Keratinocyte (primary cell): Measurements from ENCODE around the gene ZNRF4. TPM values are rescaled to one million over a fixed set of nuclear protein-coding genes. Genes with fewer than 3 reads are reported as not detected.
A peak's percentile ranks its signal among the peaks of the same experiment; 100 is the strongest.

Experiments used
- DNase-seq: peaks from one replicate; pipeline ENCODE4 v3.0.0-alpha.2; 2011; ENCODE audit warnings: low read depth, missing footprints, low spot score
- FAIRE-seq: peaks from 2 replicates; lab custom pipeline; 2011; peaks lifted over from hg19 to GRCh38; lab: Jason Lieb, UNC
- H2AFZ ChIP-seq: 2 replicates; pipeline ENCODE4 v1.6.0; 2012; ENCODE audit warnings: low read length, control low read depth, inconsistent platforms; ENCODE audit not compliant: control insufficient read depth
- H3K27ac ChIP-seq: 2 replicates; pipeline ENCODE4 v1.5.1; 2011; ENCODE audit warnings: low read length; ENCODE audit not compliant: control insufficient read depth, insufficient read depth
- H3K27me3 ChIP-seq: 3 replicates; pipeline ENCODE4 v1.6.0; 2011; ENCODE audit warnings: low read length; ENCODE audit not compliant: control insufficient read depth, insufficient read depth; ENCODE audit errors: extremely low read depth
- H3K36me3 ChIP-seq, 2 experiments: 2 replicates in 1 of 2; 3 replicates in 1 of 2; pipeline ENCODE4 v1.5.1; 2011; ENCODE audit warnings: low read length in 2 of 2, mild to moderate bottlenecking in 1 of 2; ENCODE audit not compliant: control insufficient read depth in 2 of 2, insufficient read depth in 2 of 2; ENCODE audit errors: extremely low read depth in 1 of 2
- H3K4me1 ChIP-seq: 3 replicates; pipeline ENCODE4 v1.5.1; 2011; ENCODE audit warnings: low read length; ENCODE audit not compliant: control insufficient read depth, insufficient read depth; ENCODE audit errors: extremely low read depth
- H3K4me2 ChIP-seq: 3 replicates; pipeline ENCODE4 v1.6.0; 2011; ENCODE audit warnings: low read depth, low read length; ENCODE audit not compliant: control insufficient read depth, insufficient read depth; ENCODE audit errors: extremely low read depth
- H3K4me3 ChIP-seq, 3 experiments: fragments of 200-600 bp in 1 of 3; sonication (generic) in 1 of 3; 2 replicates in 2 of 3; 3 replicates in 1 of 3; pipeline ENCODE4 v1.5.1; 2011 to 2016; ENCODE audit warnings: low read length in 3 of 3, mild to moderate bottlenecking in 3 of 3, control low read depth in 2 of 3, inconsistent platforms in 1 of 3, low read depth in 1 of 3, mixed read lengths in 1 of 3, mixed run types in 1 of 3, moderate library complexity in 1 of 3; ENCODE audit not compliant: control insufficient read depth in 2 of 3, insufficient read depth in 2 of 3; ENCODE audit errors: extremely low read depth in 1 of 3
- H3K79me2 ChIP-seq: 2 replicates; pipeline ENCODE4 v1.6.0; 2012; ENCODE audit warnings: low read length; ENCODE audit not compliant: control insufficient read depth, insufficient read depth
- H3K9ac ChIP-seq: 3 replicates; pipeline ENCODE4 v1.6.0; 2011; ENCODE audit warnings: low read length; ENCODE audit not compliant: control insufficient read depth, insufficient read depth; ENCODE audit errors: extremely low read depth
- H3K9me1 ChIP-seq: 3 replicates; pipeline ENCODE4 v1.6.0; 2011; ENCODE audit warnings: low read length; ENCODE audit not compliant: control insufficient read depth, insufficient read depth; ENCODE audit errors: extremely low read depth
- H3K9me3 ChIP-seq: 2 replicates; pipeline ENCODE4 v1.5.1; 2012; ENCODE audit warnings: low read depth, low read length; ENCODE audit not compliant: control insufficient read depth
- H4K20me1 ChIP-seq: 3 replicates; pipeline ENCODE4 v1.6.0; 2011; ENCODE audit warnings: low read length; ENCODE audit not compliant: control insufficient read depth, insufficient read depth; ENCODE audit errors: extremely low read depth
- CTCF ChIP-seq, 3 experiments: IDR thresholded peaks in 1 of 3; conservative IDR thresholded peaks in 1 of 3; optimal IDR thresholded peaks in 1 of 3; 2 replicates in 2 of 3; 3 replicates in 1 of 3; pipeline versions ENCODE3 to v1.5.1; 2011; ENCODE audit warnings: low read length in 3 of 3, mild to moderate bottlenecking in 3 of 3, moderate library complexity in 2 of 3, control low read depth in 1 of 3, inconsistent platforms in 1 of 3; ENCODE audit not compliant: insufficient read depth in 2 of 3; ENCODE audit errors: extremely low read depth in 1 of 3
- EZH2 ChIP-seq: IDR thresholded peaks from one replicate; pipeline ENCODE4 v1.6.1; 2012; ENCODE audit warnings: inconsistent platforms, mild to moderate bottlenecking, low read length, moderate library complexity
- dilution Hi-C: fragments of 300-500 bp; cut with MboI; formaldehyde crosslinking; loops from one replicate; pipeline ENCODE4 v1.7.0; 2020; ENCODE audit warnings: low sequenced_read_pairs; ENCODE audit not compliant: extremely low pct_ligation_motif_present
- polyA plus RNA-seq, 5 experiments: library from polyadenylated mRNA; depleted of rRNA in 3 of 5; stranded (reverse) in 3 of 5; stranded (forward) in 1 of 5; unstranded in 1 of 5; fragments of >200 nt; gene quantifications; 1 replicate in 1 of 5; 2 replicates in 3 of 5; 3 replicates in 1 of 5; pipeline versions ENCODE4 v1.2.1 to v1.2.3, GENCODE V29; 2011 to 2012; ENCODE audit warnings: missing spikeins in 2 of 5, low read depth in 1 of 5, low replicate concordance in 1 of 5

The ZNRF4 gene
- polyA plus RNA-seq, 1 donor (not counting 4 experiments of a cell fraction or from before 2014, with no cell fraction given): not detected

- no peaks in the 10 kb centered on the region for H3K9me3 ChIP-seq
- no peak overlapping the region for H3K4me3 ChIP-seq
- TF ChIP-seq CTCF (optimal IDR thresholded peaks at IDR 0.05 in 1 of 3, IDR thresholded peaks at IDR 0.05 in 1 of 3, conservative IDR thresholded peaks at IDR 0.05 in 1 of 3; ENCODE audit: extremely low read depth in 1 of 3, insufficient read depth in 2 of 3, low read length in 3 of 3) (no peak), EZH2 (no peak)
- H3K4me1 ChIP-seq: peaks cover 25% of the 10 kb centered on the region
- no peaks in the 10 kb centered on the region for H3K9me1 ChIP-seq
- FAIRE-seq (no peak), DNase-seq (no peak)
- H3K27ac ChIP-seq: no peak overlapping the region
- H4K20me1 ChIP-seq: peaks cover 2% of the 10 kb centered on the region
- dilution Hi-C loops: no loop called here
- no peak overlapping the region for H3K4me2 ChIP-seq
- H3K79me2 ChIP-seq: no peaks in the 10 kb centered on the region
- H3K27me3 ChIP-seq: peaks cover 20% of the 10 kb centered on the region
- no peak overlapping the region for H3K9ac ChIP-seq
- no peak overlapping the region for H2AFZ ChIP-seq
- no peaks in the 10 kb centered on the region for H3K36me3 ChIP-seq
Observed at GRCh38 chr19:5473646-5474045, 18.4 kb downstream of the ZNRF4 start.

GRCh38 chr19:5477451-5478215, 22.4 kb downstream of the ZNRF4 start:
- H3K4me3 ChIP-seq: no peak overlapping the region
- no peaks in the 10 kb centered on the region for H3K79me2 ChIP-seq
- H3K9me3 ChIP-seq: peaks cover 8% of the 10 kb centered on the region
- dilution Hi-C loops: no loop called here
- no peaks in the 10 kb centered on the region for H3K9me1 ChIP-seq
- H3K36me3 ChIP-seq: no peaks in the 10 kb centered on the region
- H3K9ac ChIP-seq: no peak overlapping the region
- FAIRE-seq: no peak
- peaks cover under 1% of the 10 kb centered on the region for H4K20me1 ChIP-seq
- H3K4me2 ChIP-seq: no peak overlapping the region
- peaks cover 1% of the 10 kb centered on the region for H3K4me1 ChIP-seq
- DNase-seq: no peak
- peak; percentile 27 for TF ChIP-seq EZH2
- no peak for TF ChIP-seq CTCF (optimal IDR thresholded peaks at IDR 0.05 in 1 of 3, IDR thresholded peaks at IDR 0.05 in 1 of 3, conservative IDR thresholded peaks at IDR 0.05 in 1 of 3; ENCODE audit: extremely low read depth in 1 of 3, insufficient read depth in 2 of 3, low read length in 3 of 3)
- no peak overlapping the region for H2AFZ ChIP-seq
- peaks cover 28% of the 10 kb centered on the region for H3K27me3 ChIP-seq
- H3K27ac ChIP-seq: no peak overlapping the region
